ENCODE data around the gene NSUN6.

NSUN6 gene

GRCh38 chr10:18681971-18682411 lies 30.6 kb upstream of the NSUN6 start:
- H2AFZ ChIP-seq (ENCODE audit: low read length, unreplicated experiment), result no peak overlapping the region
- peaks cover 47% of the 10 kb centered on the region for H3K4me1 ChIP-seq (ENCODE audit: control insufficient read depth, insufficient read depth, low read length, unreplicated experiment)
- H3K79me2 ChIP-seq (ENCODE audit: control insufficient read depth, insufficient read depth, low read length, unreplicated experiment), result no peaks in the 10 kb centered on the region
- H3K4me3 ChIP-seq (ENCODE audit: low read depth, low read length), result no peak overlapping the region
- no peaks in the 10 kb centered on the region for H3K27me3 ChIP-seq (ENCODE audit: insufficient read depth, low read length)
- H3K36me3 ChIP-seq (ENCODE audit: insufficient read depth, low read length), result peaks cover under 1% of the 10 kb centered on the region; the same call in 1 of the 2 replicates
- peak overlapping the region; percentile 68 for H3K27ac ChIP-seq (ENCODE audit: low read depth, low read length)

GRCh38 chr10:18681366-18681765 lies 30.0 kb upstream of the NSUN6 start:
- Histone ChIP-seq H3K27me3 (ENCODE audit: insufficient read depth, low read length) (no peaks in the 10 kb centered on the region), H2AFZ (ENCODE audit: low read length, unreplicated experiment) (no peak overlapping the region), H3K4me3 (ENCODE audit: low read depth, low read length) (no peak overlapping the region), H3K79me2 (ENCODE audit: control insufficient read depth, insufficient read depth, low read length, unreplicated experiment) (no peaks in the 10 kb centered on the region), H3K27ac (ENCODE audit: low read depth, low read length) (peak overlapping the region; percentile 68), H3K36me3 (ENCODE audit: insufficient read depth, low read length) (peaks cover 5% of the 10 kb centered on the region; the same call in 1 of the 2 replicates), H3K4me1 (ENCODE audit: control insufficient read depth, insufficient read depth, low read length, unreplicated experiment) (peaks cover 47% of the 10 kb centered on the region)

GRCh38 chr10:18680754-18681153 lies 29.4 kb upstream of the NSUN6 start:
- no peak overlapping the region for H2AFZ ChIP-seq (ENCODE audit: low read length, unreplicated experiment)
- H3K27ac ChIP-seq (ENCODE audit: low read depth, low read length), result peak overlapping the region; percentile 20; the same call in 1 of the 2 replicates
- no peak overlapping the region for H3K4me3 ChIP-seq (ENCODE audit: low read depth, low read length)
- H3K4me1 ChIP-seq (ENCODE audit: control insufficient read depth, insufficient read depth, low read length, unreplicated experiment), result peaks cover 47% of the 10 kb centered on the region
- no peaks in the 10 kb centered on the region for H3K27me3 ChIP-seq (ENCODE audit: insufficient read depth, low read length)
- no peaks in the 10 kb centered on the region for H3K79me2 ChIP-seq (ENCODE audit: control insufficient read depth, insufficient read depth, low read length, unreplicated experiment)
- peaks cover 8% of the 10 kb centered on the region for H3K36me3 ChIP-seq (ENCODE audit: insufficient read depth, low read length)

- Histone ChIP-seq H3K4me3 (ENCODE audit: low read depth, low read length) (no peak overlapping the region), H3K79me2 (ENCODE audit: control insufficient read depth, insufficient read depth, low read length, unreplicated experiment) (peaks cover 4% of the 10 kb centered on the region), H3K27ac (ENCODE audit: low read depth, low read length) (no peak overlapping the region), H2AFZ (ENCODE audit: low read length, unreplicated experiment) (no peak overlapping the region), H3K27me3 (ENCODE audit: insufficient read depth, low read length) (no peaks in the 10 kb centered on the region), H3K36me3 (ENCODE audit: insufficient read depth, low read length) (peaks cover 31% of the 10 kb centered on the region), H3K4me1 (ENCODE audit: control insufficient read depth, insufficient read depth, low read length, unreplicated experiment) (no peaks in the 10 kb centered on the region)
Measured at GRCh38 chr10:18675086-18675801, 23.9 kb upstream of the NSUN6 start.

- Histone ChIP-seq H3K27ac (ENCODE audit: low read depth, low read length) (no peak overlapping the region), H3K4me3 (ENCODE audit: low read depth, low read length) (no peak overlapping the region), H3K79me2 (ENCODE audit: control insufficient read depth, insufficient read depth, low read length, unreplicated experiment) (peaks cover 55% of the 10 kb centered on the region), H3K4me1 (ENCODE audit: control insufficient read depth, insufficient read depth, low read length, unreplicated experiment) (peaks cover 24% of the 10 kb centered on the region), H3K36me3 (ENCODE audit: insufficient read depth, low read length) (no peaks in the 10 kb centered on the region; the same call in 1 of the 2 replicates), H3K27me3 (ENCODE audit: insufficient read depth, low read length) (no peaks in the 10 kb centered on the region), H2AFZ (ENCODE audit: low read length, unreplicated experiment) (no peak overlapping the region)
Measured at GRCh38 chr10:18668026-18668425, 16.6 kb upstream of the NSUN6 start.

- Histone ChIP-seq H3K79me2 (ENCODE audit: control insufficient read depth, insufficient read depth, low read length, unreplicated experiment) (peaks cover 67% of the 10 kb centered on the region), H3K27ac (ENCODE audit: low read depth, low read length) (peak overlapping the region; percentile 59), H2AFZ (ENCODE audit: low read length, unreplicated experiment) (no peak overlapping the region), H3K36me3 (ENCODE audit: insufficient read depth, low read length) (no peaks in the 10 kb centered on the region; the same call in 1 of the 2 replicates), H3K27me3 (ENCODE audit: insufficient read depth, low read length) (no peaks in the 10 kb centered on the region), H3K4me1 (ENCODE audit: control insufficient read depth, insufficient read depth, low read length, unreplicated experiment) (peaks cover 24% of the 10 kb centered on the region), H3K4me3 (ENCODE audit: low read depth, low read length) (peak overlapping the region; percentile 4; the same call in 1 of the 2 replicates)
Measured at GRCh38 chr10:18666810-18667209, 15.4 kb upstream of the NSUN6 start.

GRCh38 chr10:18665815-18666558 lies 14.6 kb upstream of the NSUN6 start:
- H3K4me1 ChIP-seq (ENCODE audit: control insufficient read depth, insufficient read depth, low read length, unreplicated experiment), result peaks cover 32% of the 10 kb centered on the region
- H3K4me3 ChIP-seq (ENCODE audit: low read depth, low read length), result peak overlapping the region; percentile 52
- peak overlapping the region; percentile 59 for H3K27ac ChIP-seq (ENCODE audit: low read depth, low read length)
- H3K27me3 ChIP-seq (ENCODE audit: insufficient read depth, low read length), result no peaks in the 10 kb centered on the region
- H3K36me3 ChIP-seq (ENCODE audit: insufficient read depth, low read length), result peaks cover 2% of the 10 kb centered on the region
- no peak overlapping the region for H2AFZ ChIP-seq (ENCODE audit: low read length, unreplicated experiment)
- peaks cover 75% of the 10 kb centered on the region for H3K79me2 ChIP-seq (ENCODE audit: control insufficient read depth, insufficient read depth, low read length, unreplicated experiment)

- Histone ChIP-seq H3K27ac (ENCODE audit: low read depth, low read length) (peak overlapping the region; percentile 59; the same call in 1 of the 2 replicates), H3K4me1 (ENCODE audit: control insufficient read depth, insufficient read depth, low read length, unreplicated experiment) (peaks cover 34% of the 10 kb centered on the region), H3K79me2 (ENCODE audit: control insufficient read depth, insufficient read depth, low read length, unreplicated experiment) (peaks cover 82% of the 10 kb centered on the region)
Measured at GRCh38 chr10:18664841-18665478, 13.6 kb upstream of the NSUN6 start.

GRCh38 chr10:18660816-18661431 lies 9.5 kb upstream of the NSUN6 start:
- H3K4me1 ChIP-seq (ENCODE audit: control insufficient read depth, insufficient read depth, low read length, unreplicated experiment), result peaks cover 28% of the 10 kb centered on the region
- no peaks in the 10 kb centered on the region for H3K27me3 ChIP-seq (ENCODE audit: insufficient read depth, low read length)
- H3K4me3 ChIP-seq (ENCODE audit: low read depth, low read length), result peak overlapping the region; percentile 90
- no peak overlapping the region for H3K27ac ChIP-seq (ENCODE audit: low read depth, low read length)
- H2AFZ ChIP-seq (ENCODE audit: low read length, unreplicated experiment), result no peak overlapping the region
- peaks cover 72% of the 10 kb centered on the region for H3K79me2 ChIP-seq (ENCODE audit: control insufficient read depth, insufficient read depth, low read length, unreplicated experiment)
- peaks cover 3% of the 10 kb centered on the region; the same call in 1 of the 2 replicates for H3K36me3 ChIP-seq (ENCODE audit: insufficient read depth, low read length)

More at GRCh38 chr10:18664841-18665478, 13.6 kb upstream of the NSUN6 start:
- no peak overlapping the region for H2AFZ ChIP-seq (ENCODE audit: low read length, unreplicated experiment)
- no peaks in the 10 kb centered on the region for H3K27me3 ChIP-seq (ENCODE audit: insufficient read depth, low read length)
- 0 out of 2 replicates have a peak overlapping the region, but pooled peaks have one; percentile 52 for H3K4me3 ChIP-seq (ENCODE audit: low read depth, low read length)
- H3K36me3 ChIP-seq (ENCODE audit: insufficient read depth, low read length), result peaks cover 3% of the 10 kb centered on the region; the same call in 1 of the 2 replicates

All from ACC112 (cell line).